GM19438 (cell line): Measurements from ENCODE around the gene ADAMTSL1.

ENCODE experiments used
- ATAC-seq: cut with Tn5 transposase; IDR thresholded peaks from one replicate; pipeline ENCODE4 v1.9.1; 2021; ENCODE audit warnings: low read depth; ENCODE audit not compliant: unreplicated experiment

The ADAMTSL1 gene

DNA sequence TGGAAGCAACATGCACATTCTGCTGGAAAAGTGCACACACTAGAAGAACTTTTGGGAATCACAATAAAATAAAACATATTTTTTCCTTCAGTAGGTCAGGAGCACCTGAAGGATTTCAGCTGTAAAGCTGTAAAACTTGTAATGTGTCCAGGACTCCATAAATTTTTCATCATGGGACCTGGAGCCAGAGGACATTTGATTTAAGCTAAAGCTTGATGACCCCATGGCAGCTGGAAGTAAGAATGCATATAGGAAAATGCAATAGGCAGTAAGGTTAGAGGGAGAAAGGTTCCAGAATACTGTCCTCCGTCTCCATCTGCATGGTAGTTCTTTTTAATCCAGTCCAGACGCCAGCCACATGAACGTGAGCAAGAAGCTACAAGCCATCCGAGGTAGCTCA, 166.0 kb downstream of the ADAMTSL1 start:
- no peak for ATAC-seq

DNA sequence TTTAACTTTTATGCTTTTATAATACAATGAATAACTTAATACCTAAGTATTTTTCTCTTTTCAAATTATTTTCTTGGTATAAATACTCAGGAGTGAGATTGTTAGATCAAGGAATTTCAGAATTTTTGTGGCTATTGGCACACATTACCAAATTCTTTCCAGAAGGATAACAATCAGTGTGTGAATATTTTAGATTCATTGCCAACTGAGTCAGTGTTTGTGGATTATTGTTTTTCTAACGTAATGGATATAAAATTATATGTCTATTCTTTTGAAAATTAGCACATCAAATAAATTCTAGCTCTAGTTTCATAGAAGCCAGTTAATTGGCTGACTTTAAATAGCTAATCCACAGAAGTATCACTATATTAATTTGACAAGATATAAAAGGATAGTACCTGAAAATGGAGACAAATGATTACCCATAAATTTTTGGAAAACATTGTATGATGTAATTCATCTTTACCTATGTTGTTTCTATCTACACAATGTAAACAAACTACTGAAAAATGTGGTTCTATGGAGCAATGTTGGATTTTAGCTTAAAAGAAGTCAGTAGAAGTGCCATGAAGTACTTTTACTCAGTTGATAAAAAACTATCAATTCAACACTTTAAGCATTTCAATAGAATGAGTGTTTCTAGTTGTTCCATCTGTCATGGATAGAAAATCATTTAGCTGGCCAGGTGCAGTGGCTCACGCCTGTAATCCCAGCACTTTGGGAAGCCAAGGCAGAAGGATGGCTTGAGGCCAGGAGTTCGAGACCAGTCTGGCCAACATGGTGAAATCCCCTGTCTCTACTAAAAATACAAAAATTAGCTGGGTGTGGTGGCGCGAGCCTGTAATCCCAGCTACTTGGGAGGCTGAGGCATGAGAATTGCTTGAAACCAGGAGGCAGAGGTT, 185.1 kb downstream of the ADAMTSL1 start:
- no peak for ATAC-seq

DNA sequence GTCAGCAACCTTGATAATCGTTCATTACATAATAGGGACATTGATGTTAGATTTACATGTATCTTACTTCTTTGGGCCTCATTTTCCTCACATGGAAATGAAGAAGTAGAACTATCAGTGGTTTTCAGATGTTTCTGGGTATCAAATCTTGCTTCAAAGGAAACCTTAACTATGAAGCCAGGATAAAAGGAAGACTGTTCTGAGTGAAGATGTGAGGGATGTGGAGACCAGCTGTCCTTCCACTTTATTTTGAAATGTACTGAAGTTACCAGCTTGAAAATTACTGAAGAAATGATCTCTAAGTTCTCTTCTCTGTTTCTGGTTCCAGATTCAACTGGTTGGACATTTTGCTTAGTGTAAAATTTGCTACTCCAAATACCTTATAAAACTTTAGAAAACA, 186.0 kb downstream of the ADAMTSL1 start:
- no peak for ATAC-seq

DNA sequence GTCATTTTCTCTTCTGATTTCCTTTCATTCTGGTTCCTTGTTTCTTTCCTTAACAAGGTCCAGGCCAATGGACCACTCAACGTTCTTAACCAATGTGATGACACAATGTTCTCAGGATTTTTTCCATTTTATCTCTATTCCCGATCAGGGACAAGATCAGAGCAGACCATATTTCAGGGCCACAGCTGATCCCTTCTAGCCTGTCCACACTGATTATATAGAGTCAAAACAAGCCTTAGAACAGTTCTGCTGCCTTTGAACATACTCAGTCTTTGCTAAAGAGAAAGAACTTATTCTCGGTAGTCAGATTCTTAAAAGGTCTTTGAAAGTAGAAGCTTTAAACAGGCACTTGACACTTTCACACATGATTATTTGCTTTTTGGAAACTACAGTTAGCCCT, 188.4 kb downstream of the ADAMTSL1 start:
- ATAC-seq = no peak

DNA sequence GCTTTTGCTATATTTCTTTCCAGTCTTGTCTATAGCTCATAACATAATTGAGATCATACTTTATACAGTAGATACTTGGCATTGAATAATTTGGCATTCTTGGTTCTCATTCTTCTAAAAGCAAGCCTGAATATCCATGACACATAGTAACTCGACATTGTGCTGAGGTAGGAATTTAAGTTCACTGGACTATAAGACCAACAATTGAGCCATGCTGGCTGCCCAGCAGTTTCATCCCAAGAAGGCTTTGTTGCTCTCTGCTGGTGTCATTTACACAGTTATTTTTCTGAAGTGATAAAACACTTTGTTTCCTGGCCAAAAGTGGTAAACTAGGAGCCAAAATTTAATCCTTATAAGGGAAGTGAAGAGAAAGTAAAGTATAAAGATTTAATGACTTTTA, 192.0 kb downstream of the ADAMTSL1 start:
- ATAC-seq = no peak

DNA sequence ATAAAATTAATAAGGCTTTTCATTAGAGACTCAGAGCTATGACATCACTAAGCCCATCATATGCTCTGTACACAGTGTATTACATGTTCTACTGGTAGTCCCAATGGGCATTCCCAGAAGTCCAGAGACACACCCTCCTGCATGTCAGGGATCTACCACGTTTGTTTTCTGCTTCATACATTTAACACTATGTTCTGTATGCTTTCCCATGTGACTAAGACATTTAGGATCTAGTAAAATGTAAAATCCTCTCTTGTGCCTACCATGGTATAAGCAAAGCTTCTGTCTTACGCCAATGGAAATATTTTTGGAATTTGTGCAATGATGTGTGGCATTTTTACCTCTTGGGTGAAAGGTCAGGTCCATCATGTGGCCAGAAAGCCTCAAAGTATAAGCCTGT, 192.4 kb downstream of the ADAMTSL1 start:
- ATAC-seq = no peak

DNA sequence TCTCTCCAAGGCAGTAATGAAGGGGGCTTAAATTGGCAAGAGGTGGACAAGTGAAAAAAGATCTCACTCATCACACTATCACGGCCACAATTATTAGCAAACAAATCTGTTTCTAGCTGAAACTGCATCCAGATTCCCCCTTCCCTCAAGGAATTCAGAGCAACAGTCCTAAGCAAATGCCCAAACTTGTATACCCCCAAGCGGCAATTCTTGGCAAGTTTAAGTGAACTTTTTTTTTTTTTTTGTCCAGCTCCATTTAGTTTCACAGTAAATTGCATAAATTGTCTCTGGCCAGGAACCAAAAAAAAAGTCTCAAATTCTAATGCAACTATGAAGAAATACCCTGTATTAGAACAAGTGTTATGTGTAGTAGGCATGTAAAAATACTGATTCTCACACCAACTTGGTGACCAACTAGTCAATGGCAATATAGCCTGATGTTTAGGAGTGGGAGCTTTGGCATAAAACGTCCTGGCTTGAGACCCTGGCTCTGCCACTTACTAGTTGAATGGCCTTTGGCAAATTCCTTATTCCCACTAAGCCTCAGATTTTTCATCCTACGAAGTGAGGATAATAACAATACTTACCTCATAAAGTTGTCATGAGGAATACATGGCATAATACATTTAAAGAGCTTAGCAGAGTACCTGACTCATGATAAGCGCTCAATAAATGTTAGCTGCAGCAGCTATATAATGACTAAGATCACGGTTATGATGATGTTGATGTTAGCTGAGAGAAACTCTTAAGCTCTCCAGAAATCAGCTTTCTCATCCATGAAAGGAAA, 193.2 kb downstream of the ADAMTSL1 start:
- no peak for ATAC-seq

DNA sequence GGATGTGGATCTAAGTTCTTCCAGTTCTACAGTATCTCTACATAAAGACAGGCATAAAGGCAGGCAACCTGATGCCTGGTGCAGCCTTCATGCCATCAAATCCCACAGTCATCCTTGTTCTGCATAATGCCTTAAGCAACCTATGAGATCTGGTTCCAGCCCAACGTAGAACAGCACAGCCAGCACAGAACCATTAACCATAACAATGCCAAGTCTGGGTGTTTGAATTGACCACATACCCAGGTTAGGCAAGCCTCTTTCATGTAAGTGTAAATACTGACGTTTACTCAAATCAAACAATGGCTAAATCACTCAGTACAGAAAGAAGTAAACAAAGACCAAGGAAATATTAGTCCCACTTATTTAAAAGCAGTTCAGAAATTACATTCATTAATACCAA, 195.0 kb downstream of the ADAMTSL1 start:
- ATAC-seq = no peak

DNA sequence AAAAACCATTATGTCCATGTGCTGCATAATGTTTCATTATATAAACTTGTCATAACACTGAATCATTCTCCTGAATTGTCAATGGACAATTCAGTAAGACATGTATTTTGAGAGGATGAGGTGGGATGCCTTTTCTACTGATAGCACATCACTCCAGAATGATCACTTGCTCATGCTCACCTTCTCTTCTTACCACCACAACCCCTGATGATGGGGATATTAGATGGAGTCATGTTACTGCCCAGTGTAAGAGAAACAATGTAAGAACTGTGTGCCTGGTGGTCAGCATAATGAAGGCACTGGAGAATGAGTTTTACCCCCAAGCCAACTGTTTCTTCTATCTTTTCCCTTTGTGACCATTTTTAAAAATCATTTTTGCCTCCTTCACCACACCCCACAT, 198.8 kb downstream of the ADAMTSL1 start:
- no peak for ATAC-seq

DNA sequence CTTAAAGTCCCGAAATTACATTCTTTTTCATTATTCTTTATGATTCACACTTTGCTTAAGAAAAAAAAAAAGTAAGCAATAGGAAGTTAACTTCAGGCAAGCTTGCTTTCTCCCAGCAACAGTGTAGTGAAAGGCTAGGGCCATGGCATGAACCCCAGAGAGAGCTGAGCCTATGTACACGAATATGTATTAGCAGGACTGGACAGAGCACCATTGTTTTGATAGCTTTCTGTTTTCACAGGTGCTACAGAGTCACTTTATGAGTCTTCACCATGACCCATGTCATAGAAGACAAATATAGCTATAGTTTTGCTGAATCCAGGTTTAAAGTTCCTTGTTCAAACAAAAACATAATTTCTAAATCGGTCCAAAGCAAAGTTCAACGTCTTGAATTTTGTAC, 199.2 kb downstream of the ADAMTSL1 start:
- ATAC-seq = no peak

DNA sequence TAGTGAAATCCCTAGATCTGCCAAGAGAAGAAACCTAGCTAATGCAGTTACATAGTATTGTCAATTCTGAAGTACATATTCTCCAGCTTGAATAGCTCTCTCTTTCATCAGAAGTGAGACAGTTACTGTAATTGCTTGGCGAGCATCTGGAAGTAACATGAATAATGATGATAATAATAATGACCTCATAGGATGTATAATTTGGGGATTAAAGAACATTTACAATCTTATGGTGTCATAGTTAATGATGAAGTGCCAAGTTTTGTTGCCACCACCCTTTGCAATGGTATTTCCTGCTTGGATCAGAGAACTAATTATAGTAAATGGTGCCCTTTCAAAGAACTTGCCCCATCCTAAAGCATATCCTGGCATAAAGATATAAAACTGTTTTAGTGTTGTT, 201.4 kb downstream of the ADAMTSL1 start:
- no peak for ATAC-seq

DNA sequence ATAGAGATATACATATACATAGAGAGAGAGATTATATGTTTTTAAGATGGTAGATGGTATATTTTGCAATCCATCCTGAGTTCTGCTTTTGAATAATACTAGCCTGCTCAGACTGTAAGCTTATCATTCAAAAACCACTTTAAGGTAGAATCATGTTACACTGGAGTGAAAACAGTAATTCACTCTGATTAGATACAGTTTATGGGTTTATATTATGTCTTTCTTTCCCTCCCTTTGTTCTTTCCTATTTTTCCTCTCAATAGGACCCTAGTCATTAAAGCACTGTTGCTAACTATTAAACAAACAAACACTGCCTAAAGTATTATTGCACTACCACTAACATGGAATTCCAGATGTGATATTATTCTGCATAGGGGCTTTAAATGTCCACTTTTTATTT, 202.0 kb downstream of the ADAMTSL1 start:
- ATAC-seq = no peak

DNA sequence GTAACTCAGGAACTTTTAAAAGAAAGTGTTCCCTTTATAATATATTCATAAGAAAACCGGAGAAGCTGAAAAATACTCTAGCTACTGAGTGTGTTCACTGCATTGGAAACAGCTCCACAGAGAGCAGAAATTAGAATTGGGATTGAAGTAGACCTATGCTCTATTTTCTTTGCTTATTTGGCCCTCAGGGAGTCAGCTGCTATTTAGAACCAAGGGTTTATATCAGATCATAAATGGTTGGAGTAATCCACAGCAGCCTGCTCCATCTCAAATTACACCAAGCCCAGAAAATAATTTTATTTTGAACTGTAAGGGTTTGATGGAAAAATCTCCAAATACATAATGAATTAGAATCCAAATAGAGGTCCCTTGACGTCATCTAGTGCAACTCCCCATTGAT, 202.6 kb downstream of the ADAMTSL1 start:
- no peak for ATAC-seq

DNA sequence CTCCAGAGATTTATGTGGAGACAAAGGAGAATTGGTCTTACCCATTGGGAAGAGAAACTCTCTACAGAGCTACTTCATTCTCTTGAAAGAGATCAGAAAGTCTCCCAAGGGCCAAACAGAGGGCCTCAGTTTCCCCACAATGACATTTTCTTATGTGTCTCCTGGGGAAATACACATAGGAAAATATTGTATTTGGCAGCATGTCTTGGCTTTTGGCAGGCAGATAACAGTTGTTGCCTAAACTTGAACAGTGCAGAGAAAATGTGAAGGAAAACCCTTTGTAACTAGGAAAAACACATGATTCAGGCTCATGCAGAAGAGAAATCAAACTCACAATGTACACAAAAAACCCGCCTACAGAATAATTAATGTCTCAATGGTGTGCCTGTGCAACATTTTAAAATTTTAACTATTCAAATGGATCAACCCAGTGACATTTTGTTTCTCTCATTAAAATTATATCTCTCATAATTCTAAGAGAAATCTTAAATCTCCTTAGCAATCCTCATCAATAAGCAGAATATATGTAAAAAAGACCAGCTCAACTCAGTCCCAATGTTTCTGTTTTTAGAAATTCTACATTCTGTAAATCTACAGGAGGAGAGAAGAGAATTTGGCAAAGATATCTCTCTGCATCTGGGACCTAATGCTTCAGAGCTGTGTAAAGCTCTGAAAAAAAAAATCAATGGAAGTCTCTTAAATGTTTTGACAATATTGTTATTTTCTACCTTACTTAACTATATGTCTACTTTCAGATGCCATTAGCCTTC, 205.1 kb downstream of the ADAMTSL1 start:
- ATAC-seq = no peak

DNA sequence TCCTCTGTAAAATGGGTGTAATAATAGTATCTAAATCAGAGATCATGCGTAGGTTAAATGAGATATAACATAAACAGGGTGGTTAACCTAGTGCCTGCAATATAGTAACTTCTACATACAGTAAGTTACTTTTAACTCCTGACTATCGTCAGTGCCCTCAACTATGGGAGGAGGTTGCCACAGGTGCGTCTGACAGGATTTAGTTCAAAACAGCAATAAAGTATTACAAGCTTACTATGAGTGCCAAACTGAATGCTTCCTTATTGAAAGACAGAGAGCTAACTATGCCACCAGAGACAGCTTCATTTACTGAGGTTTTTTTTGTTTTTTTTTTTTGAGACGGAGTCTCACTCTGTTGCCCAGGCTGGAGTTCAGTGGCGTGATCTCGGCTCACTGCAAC, 209.0 kb downstream of the ADAMTSL1 start:
- ATAC-seq = no peak

DNA sequence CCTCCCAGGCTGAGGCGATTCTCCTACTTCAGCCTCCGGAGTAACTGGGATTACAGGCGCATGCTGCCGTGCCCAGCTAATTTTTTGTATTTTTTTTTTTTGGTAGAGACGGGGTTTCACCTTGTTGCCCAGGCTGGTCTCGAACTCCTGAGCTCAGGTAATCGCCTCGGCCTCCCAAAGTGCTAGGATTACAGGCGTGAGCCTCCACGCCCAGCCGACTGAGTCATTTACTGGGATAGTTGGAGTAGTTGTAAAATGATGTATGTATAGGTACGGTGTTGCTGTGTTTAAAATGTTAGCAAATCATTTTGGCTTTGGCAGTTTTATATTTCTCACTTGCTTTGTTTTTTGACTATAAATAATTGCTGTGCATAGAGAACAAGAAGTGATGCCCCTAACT, 209.4 kb downstream of the ADAMTSL1 start:
- no peak for ATAC-seq

DNA sequence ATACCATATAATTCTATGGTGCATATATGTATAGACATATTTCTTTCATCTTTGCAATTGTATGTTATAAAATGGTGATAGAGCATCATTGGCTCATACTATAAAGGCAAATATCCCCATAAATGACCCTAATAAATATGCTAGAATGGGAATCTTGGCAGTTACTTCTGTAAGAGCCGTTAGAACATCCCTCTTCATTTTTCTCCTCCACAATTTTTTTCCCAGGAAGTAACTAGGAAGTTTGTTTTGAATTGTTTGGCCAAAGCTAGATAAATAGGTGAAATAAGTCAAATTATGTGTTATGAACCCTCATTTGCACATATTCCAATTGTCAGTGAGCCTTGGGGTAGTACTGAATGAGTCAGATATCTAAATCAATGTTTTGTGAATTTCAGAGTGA, 209.9 kb downstream of the ADAMTSL1 start:
- no peak for ATAC-seq

DNA sequence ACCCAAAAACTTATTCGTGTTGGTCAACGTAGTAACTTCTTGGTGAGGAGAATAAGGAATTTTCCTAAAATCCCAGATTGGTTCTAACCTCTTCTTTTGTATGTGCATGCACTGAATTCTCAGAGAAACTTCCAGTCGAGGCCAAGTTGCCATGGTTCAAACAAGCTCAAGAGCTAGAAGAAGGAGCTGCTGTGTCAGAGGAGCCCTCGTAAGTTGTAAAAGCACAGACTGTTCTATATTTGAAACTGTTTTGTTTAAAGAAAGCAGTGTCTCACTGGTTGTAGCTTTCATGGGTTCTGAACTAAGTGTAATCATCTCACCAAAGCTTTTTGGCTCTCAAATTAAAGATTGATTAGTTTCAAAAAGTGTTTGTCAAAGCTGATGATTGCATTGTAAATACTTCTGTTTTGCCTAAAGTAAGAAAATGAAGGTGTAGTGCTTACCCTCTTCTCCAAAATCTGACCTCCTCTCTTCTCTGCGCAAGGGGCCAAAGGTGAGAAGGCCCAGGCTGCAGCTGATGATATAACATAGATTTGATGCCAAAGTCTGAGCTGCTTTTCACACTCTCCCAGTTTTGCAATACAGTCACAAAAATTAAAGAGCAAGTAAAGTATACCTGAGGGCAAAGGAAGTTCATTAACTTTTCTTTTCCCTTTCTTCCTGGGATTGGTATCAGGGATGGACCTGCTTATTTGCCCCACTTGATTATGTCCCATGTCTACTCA, 210.8 kb downstream of the ADAMTSL1 start:
- no peak for ATAC-seq

DNA sequence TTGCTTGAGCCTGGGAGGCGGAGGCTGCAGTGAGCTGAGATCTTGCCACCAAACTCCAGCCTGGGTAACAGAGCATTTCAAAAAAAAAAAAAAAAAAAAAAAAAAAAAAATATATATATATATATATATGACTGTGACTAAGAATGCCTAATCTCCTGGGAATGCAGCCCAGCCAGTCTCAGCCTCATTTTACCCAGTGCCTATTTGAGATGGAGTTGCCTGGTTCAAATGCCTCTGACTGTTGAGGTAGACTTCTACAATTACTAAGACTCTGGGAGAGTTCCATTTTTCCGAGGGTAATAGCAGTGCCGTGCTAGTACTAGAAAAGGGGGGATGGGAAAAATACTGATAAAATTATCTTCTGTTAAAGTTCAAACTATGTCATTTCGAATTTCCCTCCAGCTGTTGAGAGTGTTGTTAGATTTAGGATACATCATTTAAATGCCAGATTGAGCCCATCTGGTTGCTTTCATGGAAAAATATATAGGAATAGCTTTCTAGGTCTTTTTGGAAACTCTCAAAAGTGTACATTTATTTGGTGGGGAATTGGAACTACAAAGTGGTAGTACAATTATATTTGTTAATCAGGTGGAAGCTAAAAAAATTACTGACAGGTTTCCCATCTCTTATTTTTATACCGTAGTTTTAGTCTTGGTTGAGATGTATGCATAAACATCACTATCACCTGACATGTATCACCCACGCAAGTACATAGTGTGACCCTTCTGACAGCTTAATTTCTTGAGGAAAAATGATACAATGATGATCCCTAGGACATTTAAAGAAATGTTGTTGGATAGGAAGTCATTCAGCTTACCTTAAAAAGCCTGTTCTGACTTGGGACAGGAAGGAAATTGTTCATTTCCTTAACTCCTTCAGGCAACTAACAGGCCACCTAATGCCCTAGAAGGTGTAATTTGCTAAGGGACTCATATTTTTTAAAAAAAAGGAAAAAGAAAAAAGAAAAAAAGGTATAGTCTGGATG, 214.9 kb downstream of the ADAMTSL1 start:
- ATAC-seq = no peak
